Measurements from ENCODE around the gene TCF25. TPM values are rescaled to one million over a fixed set of nuclear protein-coding genes. Genes with fewer than 3 reads are reported as not detected.
A peak's percentile ranks its signal among the peaks of the same experiment; 100 is the strongest.

TCF25 gene
- total and polyA plus RNA-seq, 11 donors = 52.5 to 115 (median 96.4) TPM

- no peak overlapping the region for H3K27ac ChIP-seq
- no peak for DNase-seq
- ATAC-seq = no peak
Measured at GRCh38 chr16:89898201-89898967, 25.0 kb downstream of the TCF25 start.

GRCh38 chr16:89899879-89900481 lies 26.6 kb downstream of the TCF25 start:
- no peak for DNase-seq
- intact Hi-C loops (cut with DNase I) = no loop called here
- TF ChIP-seq POLR2A (IDR thresholded peaks at IDR 0.05) (no peak), CTCF (IDR thresholded peaks at IDR 0.05) (no peak)
- H3K4me3 ChIP-seq = no peak overlapping the region
- no peak overlapping the region for H3K27ac ChIP-seq
- ATAC-seq = no peak
- H3K4me1 ChIP-seq = no peaks in the 10 kb centered on the region
- no peaks in the 10 kb centered on the region for H3K27me3 ChIP-seq
- peaks cover 2 to 87% (median 84%) of the 10 kb centered on the region in 9 donors for H3K36me3 ChIP-seq
- H3K9me3 ChIP-seq = no peaks in the 10 kb centered on the region
- WGBS, 4 donors = 92 to 95% (median 94%) methylated on average over 20 of the region's 20 CpGs

More at GRCh38 chr16:89898201-89898967, 25.0 kb downstream of the TCF25 start:
- TF ChIP-seq POLR2A (IDR thresholded peaks at IDR 0.05) (no peak), CTCF (IDR thresholded peaks at IDR 0.05) (no peak)
- no peaks in the 10 kb centered on the region for H3K27me3 ChIP-seq
- no peaks in the 10 kb centered on the region for H3K4me1 ChIP-seq
- H3K9me3 ChIP-seq = no peaks in the 10 kb centered on the region
- intact Hi-C loops (cut with DNase I) = no loop called here
- no peak overlapping the region for H3K4me3 ChIP-seq
- WGBS, 4 donors = 92 to 96% (median 94%) methylated on average over 35 to 36 of the region's 36 CpGs
- peaks cover 2 to 87% (median 84%) of the 10 kb centered on the region in 9 donors for H3K36me3 ChIP-seq

- Histone ChIP-seq H3K4me3 (no peak overlapping the region), H3K4me1 (no peaks in the 10 kb centered on the region), H3K36me3 (peaks cover 2 to 87% (median 84%) of the 10 kb centered on the region in 9 donors), H3K27ac (no peak overlapping the region), H3K9me3 (no peaks in the 10 kb centered on the region), H3K27me3 (no peaks in the 10 kb centered on the region)
- ATAC-seq (no peak), DNase-seq (no peak)
- TF ChIP-seq POLR2A (IDR thresholded peaks at IDR 0.05) (no peak), CTCF (IDR thresholded peaks at IDR 0.05) (no peak)
- intact Hi-C loops (cut with DNase I) = no loop called here
- 90 to 97% (median 94%) methylated on average over 7 to 17 of the region's 17 CpGs for WGBS, 4 donors
Measured at GRCh38 chr16:89900885-89901284, 27.5 kb downstream of the TCF25 start.

GRCh38 chr16:89902980-89903379 lies 29.6 kb downstream of the TCF25 start:
- WGBS, 4 donors = 59 to 91% (median 81%) methylated on average over 8 to 11 of the region's 11 CpGs
- Histone ChIP-seq H3K27ac (peak overlapping the region in 1 of 12 donors; percentile 38), H3K27me3 (no peaks in the 10 kb centered on the region), H3K4me1 (no peaks in the 10 kb centered on the region), H3K4me3 (no peak overlapping the region), H3K36me3 (peaks cover 2 to 81% (median 76%) of the 10 kb centered on the region in 9 donors), H3K9me3 (no peaks in the 10 kb centered on the region)
- ATAC-seq (peak in 2 of 4 donors; percentile 3 to 49), DNase-seq (peak in 1 of 5 donors; percentile 45)
- TF ChIP-seq POLR2A (IDR thresholded peaks at IDR 0.05) (no peak), CTCF (IDR thresholded peaks at IDR 0.05) (no peak)
- intact Hi-C loops (cut with DNase I) = no loop called here
